Measurements from ENCODE around the gene SLC52A3.

GRCh38 chr20:753897-754635, 14.2 kb downstream of the SLC52A3 start:
- TF ChIP-seq ELF1 (tag; IDR thresholded peaks at IDR 0.05) (no peak), CTCF (IDR thresholded peaks at IDR 0.05 in 2 of 3, conservative IDR thresholded peaks at IDR 0.05 in 1 of 3; ENCODE audit: insufficient read depth in 2 of 3, low read depth in 1 of 3, low read length in 3 of 3) (no peak), USF1 (CRISPR knock-in tag; IDR thresholded peaks at IDR 0.05) (no peak), SRF (CRISPR knock-in tag; IDR thresholded peaks at IDR 0.05) (no peak), XRCC5 (IDR thresholded peaks at IDR 0.05; ENCODE audit: low read depth, low read length) (no peak), CHD4 (IDR thresholded peaks at IDR 0.05; ENCODE audit: insufficient read depth, insufficient replicate concordance, low read depth, low read length, poor library complexity, severe bottlenecking) (no peak)

Data from K562 (cell line).